Measurements from ENCODE around the gene MYL11.

GRCh38 chr16:30380803-30381208, 6.2 kb downstream of the MYL11 start:
- TF ChIP-seq POLR2A (IDR thresholded peaks at IDR 0.05; ENCODE audit: low read length) (no peak), GATA1 (IDR thresholded peaks at IDR 0.05; ENCODE audit: low read depth, low read length) (no peak)
